Kidney (tissue), 14 donors: ENCODE data around the gene KRT2. TPM values are rescaled to one million over a fixed set of nuclear protein-coding genes. Genes with fewer than 3 reads are reported as not detected.

Experiments used
- DNase-seq, 5 donors: peaks; one replicate each; pipeline ENCODE4 v3.0.0-alpha.2; 2013 to 2020
- FAIRE-seq: peaks from 2 replicates; lab custom pipeline; 2012; peaks lifted over from hg19 to GRCh38; lab: Jason Lieb, UNC
- H3K27ac ChIP-seq, 2 donors: one replicate each; pipeline ENCODE4 v1.7.0; 2013; ENCODE audit warnings: low read depth in 2 of 2, low read length in 2 of 2, inconsistent platforms in 1 of 2
- H3K27me3 ChIP-seq: one replicate; pipeline ENCODE4 v1.7.1; 2013; ENCODE audit warnings: low read length, inconsistent platforms; ENCODE audit not compliant: control insufficient read depth, insufficient read depth
- H3K36me3 ChIP-seq, 3 donors: one replicate each; pipeline versions ENCODE4 v1.7.0 to v1.7.1; 2013; ENCODE audit warnings: low read length in 3 of 3, control low read depth in 1 of 3, inconsistent platforms in 1 of 3; ENCODE audit not compliant: insufficient read depth in 3 of 3, control insufficient read depth in 2 of 3
- H3K4me1 ChIP-seq, 3 donors: one replicate each; pipeline versions ENCODE4 v1.7.0 to v1.7.1; 2013; ENCODE audit warnings: low read length in 3 of 3, inconsistent platforms in 1 of 3, low read depth in 1 of 3; ENCODE audit not compliant: control insufficient read depth in 2 of 3, insufficient read depth in 2 of 3
- H3K4me3 ChIP-seq, 3 donors: one replicate each; pipeline versions ENCODE4 v1.7.0 to v1.8.1; 2013; ENCODE audit warnings: low read length in 3 of 3, control low read depth in 1 of 3, inconsistent platforms in 1 of 3
- H3K9ac ChIP-seq, 3 donors: one replicate each; pipeline versions ENCODE4 v1.7.0 to v1.7.1; 2013; ENCODE audit warnings: low read length in 3 of 3, control low read depth in 1 of 3, inconsistent platforms in 1 of 3
- H3K9me3 ChIP-seq, 3 donors: one replicate each; pipeline versions ENCODE4 v1.7.0 to v1.7.1; 2013; ENCODE audit warnings: low read length in 3 of 3, control low read depth in 1 of 3, inconsistent platforms in 1 of 3; ENCODE audit not compliant: control insufficient read depth in 2 of 3, insufficient read depth in 1 of 3
- intact Hi-C: fragments of 100-400 bp; cut with DNase I; formaldehyde crosslinking; loops from one replicate; pipeline ENCODE4 v1.11.1; 2022
- polyA plus RNA-seq: library from polyadenylated mRNA; stranded (reverse); fragments of 350-450 nt; fragmentation: Illumina TruSeq; extraction: RNeasy Lipid Tissue Mini Kit (QIAGEN cat#74804); gene quantifications from one replicate; pipeline ENCODE4 v1.2.3, GENCODE V29; 2014; ENCODE audit warnings: low read depth, low replicate concordance; ENCODE audit not compliant: insufficient read depth
- total RNA-seq: library from RNA; stranded (reverse); fragmentation: NEBNext Ultra II Directional; extraction: Animal tissue kit (Norgen Biotek cat#: 25700); gene quantifications from one replicate; pipeline ENCODE4 v1.2.1, GENCODE V29; 2021
- TF ChIP-seq, protein P1 (sequence below): IDR thresholded peaks from 3 replicates; pipeline ENCODE4 v1.5.1; 2012; ENCODE audit warnings: mild to moderate bottlenecking, moderate library complexity, borderline replicate concordance; ENCODE audit not compliant: insufficient read depth; ENCODE audit errors: extremely low read depth
- donor health status: control.
- donor health status: control.
- donor health status: control.
- donor health status: control.
- donor health status: control.
- donor health status: DM: yes; HTN: yes; CAD: no.
- donor health status: Normal renal cell carcinoma (clear cell type).

KRT2 gene
- total and polyA plus RNA-seq, 2 donors from 2014 or later: not detected

DNA sequence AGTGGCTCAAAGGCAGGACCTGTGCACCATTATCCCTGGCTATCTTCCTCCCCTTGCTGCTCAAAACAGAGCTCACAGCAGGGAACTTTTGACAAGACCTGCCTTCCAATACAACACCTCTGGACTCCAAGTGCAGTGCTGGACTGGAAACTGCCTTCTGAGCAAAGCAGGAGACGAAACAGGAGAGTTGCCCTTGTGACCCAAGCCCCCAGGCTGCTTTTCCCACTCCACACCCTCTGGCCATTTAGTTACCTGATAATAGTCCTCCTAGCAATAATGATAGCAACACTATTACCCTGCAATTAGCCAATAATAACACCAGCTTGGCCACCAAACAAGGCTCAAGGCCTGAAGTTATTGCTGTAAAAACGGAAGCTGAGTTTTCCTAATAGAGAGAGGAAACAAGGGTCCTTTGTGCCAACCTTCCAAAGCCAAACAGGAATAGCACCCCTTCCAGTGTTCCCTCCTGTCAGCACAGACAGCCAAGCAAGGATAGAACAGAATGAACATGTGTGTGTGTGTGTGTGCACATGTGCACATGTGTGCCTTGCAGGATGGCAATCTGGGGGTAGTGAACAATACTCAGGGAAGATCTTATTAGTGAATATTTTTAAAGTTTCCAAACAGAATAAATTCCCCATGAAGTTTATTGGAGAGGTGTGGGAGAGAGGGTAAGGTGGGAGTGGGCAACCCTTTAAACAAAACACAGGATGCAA is 24.5 kb downstream of the KRT2 start:
- FAIRE-seq (no peak), DNase-seq (no peak)
- Histone ChIP-seq H3K9ac (no peak overlapping the region), H3K27me3 (no peaks in the 10 kb centered on the region), H3K27ac (no peak overlapping the region), H3K36me3 (no peaks in the 10 kb centered on the region), H3K4me3 (no peak overlapping the region), H3K9me3 (no peaks in the 10 kb centered on the region), H3K4me1 (no peaks in the 10 kb centered on the region)
- TF ChIP-seq, protein P1, sequence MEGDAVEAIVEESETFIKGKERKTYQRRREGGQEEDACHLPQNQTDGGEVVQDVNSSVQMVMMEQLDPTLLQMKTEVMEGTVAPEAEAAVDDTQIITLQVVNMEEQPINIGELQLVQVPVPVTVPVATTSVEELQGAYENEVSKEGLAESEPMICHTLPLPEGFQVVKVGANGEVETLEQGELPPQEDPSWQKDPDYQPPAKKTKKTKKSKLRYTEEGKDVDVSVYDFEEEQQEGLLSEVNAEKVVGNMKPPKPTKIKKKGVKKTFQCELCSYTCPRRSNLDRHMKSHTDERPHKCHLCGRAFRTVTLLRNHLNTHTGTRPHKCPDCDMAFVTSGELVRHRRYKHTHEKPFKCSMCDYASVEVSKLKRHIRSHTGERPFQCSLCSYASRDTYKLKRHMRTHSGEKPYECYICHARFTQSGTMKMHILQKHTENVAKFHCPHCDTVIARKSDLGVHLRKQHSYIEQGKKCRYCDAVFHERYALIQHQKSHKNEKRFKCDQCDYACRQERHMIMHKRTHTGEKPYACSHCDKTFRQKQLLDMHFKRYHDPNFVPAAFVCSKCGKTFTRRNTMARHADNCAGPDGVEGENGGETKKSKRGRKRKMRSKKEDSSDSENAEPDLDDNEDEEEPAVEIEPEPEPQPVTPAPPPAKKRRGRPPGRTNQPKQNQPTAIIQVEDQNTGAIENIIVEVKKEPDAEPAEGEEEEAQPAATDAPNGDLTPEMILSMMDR: no peak
- intact Hi-C loops: no loop called here

DNA sequence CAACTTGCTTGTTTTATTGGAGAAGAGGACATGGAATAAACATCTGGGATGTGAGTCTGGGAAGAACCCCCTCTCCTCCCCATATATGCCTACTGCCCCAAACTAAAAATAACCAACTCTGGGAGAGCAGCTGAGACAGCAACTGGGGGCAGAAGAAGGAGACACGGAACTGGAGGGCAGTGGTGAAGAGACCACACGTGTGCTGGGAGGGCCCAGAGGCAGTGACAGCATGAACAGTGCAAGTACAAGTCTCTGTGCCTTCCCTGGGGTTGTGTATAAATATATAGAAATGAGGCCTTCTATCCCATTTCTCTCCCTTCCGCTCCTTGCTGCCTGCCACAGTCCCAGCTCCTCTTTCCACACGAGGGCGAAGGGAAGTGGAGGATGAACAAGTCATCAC is 29.7 kb downstream of the KRT2 start:
- no peaks in the 10 kb centered on the region for H3K27me3 ChIP-seq
- FAIRE-seq (no peak), DNase-seq (no peak)
- no peak overlapping the region for H3K9ac ChIP-seq
- TF ChIP-seq, protein P1: no peak
- no peak overlapping the region for H3K27ac ChIP-seq
- no peaks in the 10 kb centered on the region for H3K36me3 ChIP-seq
- intact Hi-C loops: no loop called here
- no peak overlapping the region for H3K4me3 ChIP-seq
- no peaks in the 10 kb centered on the region for H3K4me1 ChIP-seq
- no peaks in the 10 kb centered on the region for H3K9me3 ChIP-seq

DNA sequence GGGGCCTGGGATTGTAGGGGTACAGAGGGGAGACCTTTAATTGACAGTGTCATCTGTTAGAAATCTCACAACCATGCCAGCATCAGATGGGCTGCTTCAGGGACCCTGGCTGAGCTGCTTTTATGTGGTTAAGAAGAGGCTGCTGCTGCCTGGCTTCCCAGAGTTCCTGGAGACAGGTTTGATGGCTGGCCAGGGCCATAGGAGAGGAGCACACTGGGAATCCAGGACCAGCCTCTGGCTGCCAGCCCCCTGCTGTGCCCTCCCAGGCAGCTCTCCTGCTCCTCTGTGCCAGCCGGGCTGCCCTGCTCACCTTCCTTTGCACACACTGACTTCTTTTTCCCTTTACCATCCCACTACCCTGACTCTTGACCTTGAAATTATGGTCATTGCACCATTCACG is 33.1 kb downstream of the KRT2 start:
- intact Hi-C loops: no loop called here
- FAIRE-seq: no peak

More for the DNA sequence above, 33.1 kb downstream of the KRT2 start:
- no peaks in the 10 kb centered on the region for H3K4me1 ChIP-seq
- no peak overlapping the region for H3K9ac ChIP-seq
- no peaks in the 10 kb centered on the region for H3K36me3 ChIP-seq
- DNase-seq: peak in 1 of 5 donors; percentile 0
- H3K9me3 ChIP-seq: no peaks in the 10 kb centered on the region
- TF ChIP-seq, protein P1: no peak
- H3K4me3 ChIP-seq: no peak overlapping the region
- H3K27me3 ChIP-seq: no peaks in the 10 kb centered on the region
- H3K27ac ChIP-seq: no peak overlapping the region
